HEK293T (cell line): ENCODE data around the gene KIF16B.

ENCODE experiments used
- BHLHE40 ChIP-seq: fragments of 450-650 bp; IDR thresholded peaks from 2 replicates; pipeline ENCODE4 v1.6.1; 2016; ENCODE audit warnings: mild to moderate bottlenecking, moderate library complexity, borderline replicate concordance
- ELF4 ChIP-seq: fragments of 450-650 bp; IDR thresholded peaks from 2 replicates; pipeline ENCODE4 v1.6.1; 2017; ENCODE audit warnings: antibody characterized with exemption
- LEF1 ChIP-seq: fragments of 450-650 bp; IDR thresholded peaks from 2 replicates; pipeline ENCODE4 v1.6.1; 2017; ENCODE audit warnings: mild to moderate bottlenecking, borderline replicate concordance
- PKNOX1 ChIP-seq: fragments of 450-650 bp; IDR thresholded peaks from 2 replicates; pipeline ENCODE4 v1.6.1; 2016
- SP1 ChIP-seq: fragments of 450-650 bp; IDR thresholded peaks from 2 replicates; pipeline ENCODE4 v1.6.1; 2017

- no peak for TF ChIP-seq BHLHE40
- TF ChIP-seq PKNOX1, result no peak
- TF ChIP-seq SP1, result no peak
- TF ChIP-seq LEF1, result no peak
- TF ChIP-seq ELF4, result no peak
Measured at GRCh38 chr20:16474363-16474762, 98.9 kb downstream of the KIF16B start.
